ENCODE measurements around the gene TAOK2.

Gene TAOK2

DNA sequence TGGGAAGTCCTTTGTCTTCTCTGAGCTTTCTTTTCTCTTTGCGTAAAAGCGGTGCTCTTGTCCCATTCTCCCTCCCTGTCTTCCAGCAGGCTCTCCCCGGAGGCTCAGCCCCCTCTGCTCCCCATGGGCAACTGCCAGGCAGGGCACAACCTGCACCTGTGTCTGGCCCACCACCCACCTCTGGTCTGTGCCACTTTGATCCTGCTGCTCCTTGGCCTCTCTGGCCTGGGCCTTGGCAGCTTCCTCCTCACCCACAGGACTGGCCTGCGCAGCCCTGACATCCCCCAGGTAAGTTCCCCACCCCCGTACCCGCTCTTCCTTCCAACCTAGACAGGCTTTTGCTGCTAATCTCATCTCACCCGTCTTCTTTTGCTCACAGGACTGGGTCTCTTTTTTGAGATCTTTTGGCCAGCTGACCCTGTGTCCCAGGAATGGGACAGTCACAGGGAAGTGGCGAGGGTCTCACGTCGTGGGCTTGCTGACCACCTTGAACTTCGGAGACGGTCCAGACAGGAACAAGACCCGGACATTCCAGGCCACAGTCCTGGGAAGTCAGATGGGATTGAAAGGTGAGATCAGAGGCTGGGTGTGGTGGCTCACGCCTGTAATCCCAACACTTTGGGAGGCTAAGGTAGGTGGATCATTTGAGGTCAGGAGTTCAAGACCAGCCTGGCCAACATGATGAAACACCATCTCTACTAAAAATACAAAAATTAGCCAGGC is 10.5 kb upstream of the TAOK2 start:
- DNase-seq, result no peak

GRCh38 chr16:29968205-29968604 is 5.5 kb upstream of the TAOK2 start:
- DNase-seq, result no peak

- DNase-seq, result no peak
These were observed 2.4 kb upstream of the TAOK2 start for GRCh38 chr16:29971304-29971703.

DNA sequence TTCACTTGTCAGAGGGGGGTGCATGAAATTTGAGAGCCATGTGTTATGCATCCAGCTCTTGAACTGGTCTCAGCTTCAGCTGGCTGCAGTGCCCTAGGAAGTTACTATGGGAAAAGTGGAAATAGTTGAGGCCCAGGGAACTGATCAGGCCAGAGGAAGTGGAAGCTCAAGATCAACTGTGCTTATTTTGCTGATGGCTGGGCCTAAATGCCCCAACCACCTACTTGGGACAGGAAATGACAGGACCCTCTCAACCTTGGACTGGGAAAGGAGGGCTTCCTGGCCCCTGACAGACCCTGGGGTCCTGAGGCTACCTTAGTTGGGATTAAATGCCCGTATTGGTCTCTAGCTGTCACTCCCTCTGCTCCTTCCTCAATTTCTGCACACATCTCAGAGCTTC is 1.2 kb upstream of the TAOK2 start:
- no peak for DNase-seq

- DNase-seq, result no peak
These were observed 680 bp upstream of the TAOK2 start for GRCh38 chr16:29972992-29973383.

DNA sequence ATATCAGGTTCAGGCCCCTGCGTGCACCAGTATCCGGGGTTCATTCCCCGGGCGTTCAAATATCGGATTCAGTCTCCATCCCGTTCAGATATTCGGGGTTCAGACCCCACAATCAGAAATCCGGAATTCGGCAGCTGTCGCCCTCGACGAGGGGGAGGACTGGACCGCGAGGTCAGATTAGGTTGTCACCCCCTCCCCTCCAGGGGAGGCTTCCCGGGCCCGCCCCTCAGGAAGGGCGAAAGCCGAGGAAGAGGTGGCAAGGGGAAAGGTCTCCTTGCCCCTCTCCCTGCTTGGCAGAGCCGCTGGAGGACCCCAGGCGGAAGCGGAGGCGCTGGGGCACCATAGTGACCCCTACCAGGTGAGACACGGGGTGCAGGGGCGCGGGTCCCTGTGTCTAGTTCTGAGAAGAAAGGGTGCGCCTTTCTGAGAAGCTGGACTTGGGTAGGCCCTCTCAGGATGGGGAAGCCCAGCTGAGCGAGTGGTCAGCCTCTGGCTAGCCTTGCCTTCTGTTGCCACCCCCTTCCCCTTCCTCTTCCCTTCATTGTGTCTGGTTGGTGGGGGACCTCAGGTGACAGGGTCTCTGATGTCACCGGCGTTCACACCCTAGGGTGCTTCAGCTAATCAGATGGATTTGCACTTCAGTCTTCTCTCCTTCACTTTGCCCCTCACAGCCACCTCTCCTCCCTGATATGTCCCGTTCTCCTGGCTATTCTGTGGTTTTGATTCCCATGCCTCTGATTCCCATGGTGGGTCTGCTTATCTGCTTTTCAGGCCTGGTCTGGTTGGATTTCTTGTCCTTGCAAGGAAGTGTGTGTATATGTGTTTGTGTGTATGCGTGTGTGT is 844 bp downstream of the TAOK2 start:
- no peak for DNase-seq

DNA sequence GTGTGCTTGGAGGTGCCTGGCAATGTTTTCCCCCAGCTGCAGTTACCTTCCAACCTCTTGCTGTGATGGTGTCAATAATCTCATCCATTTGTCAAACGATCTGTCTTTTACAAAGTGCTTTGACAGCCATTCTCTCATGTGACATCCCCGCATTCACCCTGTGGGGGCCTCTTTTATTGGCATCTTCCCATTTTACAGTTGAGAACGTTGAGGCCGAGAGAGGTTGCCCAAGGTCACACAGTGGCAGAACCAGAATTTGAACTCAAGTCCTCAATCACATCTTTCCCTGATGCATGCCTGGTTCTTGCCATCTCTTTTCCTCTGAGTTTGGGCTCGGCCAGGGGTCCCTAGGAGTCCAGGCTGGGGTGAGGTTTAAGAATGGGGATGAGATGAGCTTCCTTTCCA is 1.5 kb downstream of the TAOK2 start:
- DNase-seq, result no peak

DNA sequence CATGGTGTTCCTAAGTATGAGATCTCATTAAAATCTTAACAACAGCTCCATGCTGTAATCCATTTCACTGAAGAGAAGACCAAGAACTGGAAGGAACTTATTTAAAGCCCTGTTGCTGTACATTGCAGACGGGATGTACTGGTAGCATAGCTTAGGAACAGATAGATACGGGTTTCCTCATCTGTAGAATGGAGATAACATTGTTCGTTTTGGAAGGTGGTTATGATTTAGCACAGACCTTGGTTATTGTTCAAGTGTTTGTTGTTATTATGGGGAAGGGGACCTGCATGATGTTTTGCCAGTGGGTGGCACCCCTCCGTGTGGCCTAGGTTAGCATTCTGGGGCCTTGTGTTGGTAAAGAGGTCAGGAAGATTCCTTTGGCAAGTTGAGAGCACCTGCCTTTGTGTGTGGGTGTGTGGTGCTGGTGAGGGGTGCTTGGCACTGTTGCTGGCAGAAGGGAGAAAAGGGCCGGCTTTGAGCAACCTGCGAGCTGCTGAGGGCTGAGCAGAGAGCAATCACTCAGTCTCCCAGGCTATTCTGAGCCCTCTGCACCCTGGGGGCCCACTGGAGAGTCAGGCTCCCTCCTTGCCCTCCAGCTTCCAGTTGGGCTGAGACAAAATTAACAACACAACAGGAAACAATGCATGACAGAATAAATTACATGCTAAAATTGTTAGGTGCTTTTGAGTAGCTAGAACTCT is 2.3 kb downstream of the TAOK2 start:
- DNase-seq, result no peak

GRCh38 chr16:29977063-29977825 is 3.6 kb downstream of the TAOK2 start:
- DNase-seq, result no peak

GRCh38 chr16:29978081-29978480 is 4.4 kb downstream of the TAOK2 start:
- no peak for DNase-seq

DNA sequence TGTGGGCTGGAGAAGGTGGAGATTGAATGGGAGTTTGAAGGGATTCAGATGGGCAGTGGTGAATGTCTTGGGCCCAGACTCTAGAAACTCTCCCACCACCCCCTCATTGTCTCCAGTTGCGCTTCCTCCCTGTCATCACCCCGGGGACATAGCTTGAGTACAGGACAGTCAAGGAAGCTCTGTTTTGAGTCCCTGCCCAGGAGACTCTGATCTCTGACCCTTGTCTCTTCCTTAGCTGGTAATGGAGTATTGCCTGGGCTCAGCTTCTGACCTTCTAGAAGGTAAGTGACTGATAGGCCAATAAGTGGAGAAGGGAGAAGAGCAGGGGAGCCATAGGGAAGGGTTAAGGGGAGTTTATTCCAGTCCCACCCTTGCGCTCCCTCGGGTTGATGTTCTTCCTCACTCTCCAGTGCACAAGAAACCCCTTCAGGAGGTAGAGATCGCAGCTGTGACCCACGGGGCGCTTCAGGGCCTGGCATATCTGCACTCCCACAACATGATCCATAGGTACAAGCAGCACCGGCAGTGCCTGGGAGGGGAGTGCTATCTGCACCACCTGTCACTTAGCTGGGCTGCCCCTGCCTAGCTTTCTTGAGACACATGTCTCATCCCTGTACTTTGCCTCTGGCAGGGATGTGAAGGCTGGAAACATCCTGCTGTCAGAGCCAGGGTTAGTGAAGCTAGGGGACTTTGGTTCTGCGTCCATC is 5.0 kb downstream of the TAOK2 start:
- no peak for DNase-seq

DNA sequence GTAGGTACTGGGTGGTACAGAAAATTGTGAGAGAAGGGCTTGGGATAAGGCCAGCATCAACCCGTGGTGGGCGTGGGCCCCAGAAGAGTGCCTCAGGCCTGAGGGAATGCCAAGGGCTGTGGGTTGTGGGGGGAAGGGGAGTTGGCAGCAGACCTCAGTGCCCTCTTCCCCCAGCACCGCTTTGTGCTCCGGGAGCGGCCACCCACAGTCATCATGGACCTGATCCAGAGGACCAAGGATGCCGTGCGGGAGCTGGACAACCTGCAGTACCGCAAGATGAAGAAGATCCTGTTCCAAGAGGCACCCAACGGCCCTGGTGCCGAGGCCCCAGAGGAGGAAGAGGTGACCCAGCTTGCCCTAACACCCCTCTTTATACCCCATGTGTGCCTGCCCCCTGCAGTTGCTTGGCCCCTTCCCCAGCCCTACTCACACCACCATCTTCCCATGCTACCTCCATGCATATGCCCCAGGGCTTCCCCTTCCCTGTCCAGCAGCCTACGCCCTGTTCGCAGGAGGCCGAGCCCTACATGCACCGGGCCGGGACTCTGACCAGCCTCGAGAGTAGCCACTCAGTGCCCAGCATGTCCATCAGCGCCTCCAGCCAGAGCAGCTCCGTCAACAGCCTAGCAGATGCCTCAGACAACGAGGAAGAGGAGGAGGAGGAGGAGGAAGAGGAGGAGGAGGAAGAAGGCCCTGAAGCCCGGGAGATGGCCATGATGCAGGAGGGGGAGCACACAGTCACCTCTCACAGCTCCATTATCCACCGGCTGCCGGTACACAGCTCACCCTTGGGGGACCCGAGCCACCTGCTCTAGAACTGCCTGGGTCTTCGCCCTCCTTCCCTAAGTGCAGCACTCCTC is 9.1 kb downstream of the TAOK2 start:
- no peak for DNase-seq

DNA sequence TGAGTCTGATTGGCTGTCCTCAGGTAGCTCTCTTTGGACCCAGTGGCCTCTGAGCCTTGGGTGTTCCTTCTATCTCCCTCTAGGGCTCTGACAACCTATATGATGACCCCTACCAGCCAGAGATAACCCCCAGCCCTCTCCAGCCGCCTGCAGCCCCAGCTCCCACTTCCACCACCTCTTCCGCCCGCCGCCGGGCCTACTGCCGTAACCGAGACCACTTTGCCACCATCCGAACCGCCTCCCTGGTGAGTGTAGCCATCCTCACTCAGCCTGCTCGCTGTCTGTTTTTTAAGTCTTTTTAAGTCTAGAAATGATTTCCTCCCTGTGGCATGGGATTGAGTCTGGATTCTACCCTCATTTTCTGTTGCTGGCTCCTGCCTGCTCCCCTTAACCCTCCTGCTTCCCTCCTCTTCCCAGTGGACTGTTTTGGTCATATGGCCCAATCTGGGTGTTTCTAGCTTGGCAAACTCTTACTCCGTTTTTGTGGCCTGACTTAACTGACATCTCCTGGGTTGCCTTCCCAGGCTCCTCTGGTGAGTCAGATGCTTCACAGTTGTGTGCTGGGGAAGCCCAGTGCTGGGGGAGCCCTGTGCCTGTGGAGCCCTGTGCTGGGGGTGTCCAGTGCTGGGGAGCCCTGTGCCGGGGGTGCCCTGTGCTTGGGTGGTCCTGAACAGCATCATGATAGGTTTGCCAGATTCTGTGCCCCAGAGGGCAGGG is 9.9 kb downstream of the TAOK2 start:
- no peak for DNase-seq

DNA sequence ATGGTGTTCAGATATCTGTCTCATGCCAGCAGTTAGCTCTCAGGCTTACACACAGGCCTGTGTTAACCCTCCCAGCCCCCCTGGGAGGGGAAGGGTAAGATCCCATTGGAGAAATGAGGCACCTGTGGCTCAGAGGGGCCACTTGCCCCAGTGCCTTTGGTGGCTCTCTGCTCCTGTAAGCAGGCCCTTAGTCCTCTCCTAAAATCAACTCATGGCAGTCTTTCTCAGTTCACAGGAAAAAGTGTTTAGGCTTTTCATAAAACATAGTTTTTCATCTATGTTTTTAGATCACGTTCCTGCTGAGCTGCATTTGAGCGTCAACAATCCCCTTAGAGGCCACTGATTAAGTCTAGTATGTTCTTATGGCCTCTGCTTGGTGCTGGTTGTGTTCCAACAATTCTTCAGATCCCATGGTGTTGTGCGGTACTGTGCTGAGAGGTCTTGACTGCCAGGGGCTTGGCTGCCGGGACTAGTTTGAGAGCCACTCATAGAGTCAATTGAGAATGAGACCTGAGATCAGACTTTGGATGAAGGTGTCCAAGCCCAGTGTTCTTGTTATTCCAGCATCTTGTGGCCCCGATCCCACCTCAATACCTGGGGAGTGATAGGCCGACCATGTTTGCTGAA is 10.6 kb downstream of the TAOK2 start:
- no peak for DNase-seq

GRCh38 chr16:29984764-29985147 is 11.1 kb downstream of the TAOK2 start:
- DNase-seq, result no peak

DNA sequence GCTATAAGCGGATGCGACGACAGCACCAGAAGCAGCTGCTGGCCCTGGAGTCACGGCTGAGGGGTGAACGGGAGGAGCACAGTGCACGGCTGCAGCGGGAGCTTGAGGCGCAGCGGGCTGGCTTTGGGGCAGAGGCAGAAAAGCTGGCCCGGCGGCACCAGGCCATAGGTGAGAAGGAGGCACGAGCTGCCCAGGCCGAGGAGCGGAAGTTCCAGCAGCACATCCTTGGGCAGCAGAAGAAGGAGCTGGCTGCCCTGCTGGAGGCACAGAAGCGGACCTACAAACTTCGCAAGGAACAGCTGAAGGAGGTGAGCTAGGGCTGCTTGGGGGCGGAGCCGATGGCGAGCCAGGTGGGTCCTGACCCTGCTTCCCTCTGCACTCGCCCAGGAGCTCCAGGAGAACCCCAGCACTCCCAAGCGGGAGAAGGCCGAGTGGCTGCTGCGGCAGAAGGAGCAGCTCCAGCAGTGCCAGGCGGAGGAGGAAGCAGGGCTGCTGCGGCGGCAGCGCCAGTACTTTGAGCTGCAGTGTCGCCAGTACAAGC is 11.7 kb downstream of the TAOK2 start:
- no peak for DNase-seq

- DNase-seq, result no peak
These were observed 12.6 kb downstream of the TAOK2 start for GRCh38 chr16:29986231-29986630.

DNA sequence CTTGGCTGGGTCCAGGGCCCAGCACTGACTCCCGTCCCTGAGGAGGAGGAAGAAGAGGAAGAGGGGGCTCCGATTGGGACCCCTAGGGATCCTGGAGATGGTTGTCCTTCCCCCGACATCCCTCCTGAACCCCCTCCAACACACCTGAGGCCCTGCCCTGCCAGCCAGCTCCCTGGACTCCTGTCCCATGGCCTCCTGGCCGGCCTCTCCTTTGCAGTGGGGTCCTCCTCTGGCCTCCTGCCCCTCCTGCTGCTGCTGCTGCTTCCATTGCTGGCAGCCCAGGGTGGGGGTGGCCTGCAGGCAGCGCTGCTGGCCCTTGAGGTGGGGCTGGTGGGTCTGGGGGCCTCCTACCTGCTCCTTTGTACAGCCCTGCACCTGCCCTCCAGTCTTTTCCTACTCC is 13.3 kb downstream of the TAOK2 start:
- DNase-seq, result no peak

DNA sequence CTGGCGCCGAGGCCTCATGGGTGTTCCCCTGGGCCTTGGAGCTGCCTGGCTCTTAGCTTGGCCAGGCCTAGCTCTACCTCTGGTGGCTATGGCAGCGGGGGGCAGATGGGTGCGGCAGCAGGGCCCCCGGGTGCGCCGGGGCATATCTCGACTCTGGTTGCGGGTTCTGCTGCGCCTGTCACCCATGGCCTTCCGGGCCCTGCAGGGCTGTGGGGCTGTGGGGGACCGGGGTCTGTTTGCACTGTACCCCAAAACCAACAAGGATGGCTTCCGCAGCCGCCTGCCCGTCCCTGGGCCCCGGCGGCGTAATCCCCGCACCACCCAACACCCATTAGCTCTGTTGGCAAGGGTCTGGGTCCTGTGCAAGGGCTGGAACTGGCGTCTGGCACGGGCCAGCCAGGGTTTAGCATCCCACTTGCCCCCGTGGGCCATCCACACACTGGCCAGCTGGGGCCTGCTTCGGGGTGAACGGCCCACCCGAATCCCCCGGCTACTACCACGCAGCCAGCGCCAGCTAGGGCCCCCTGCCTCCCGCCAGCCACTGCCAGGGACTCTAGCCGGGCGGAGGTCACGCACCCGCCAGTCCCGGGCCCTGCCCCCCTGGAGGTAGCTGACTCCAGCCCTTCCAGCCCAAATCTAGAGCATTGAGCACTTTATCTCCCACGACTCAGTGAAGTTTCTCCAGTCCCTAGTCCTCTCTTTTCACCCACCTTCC is 13.9 kb downstream of the TAOK2 start:
- no peak for DNase-seq
